ENCODE measurements around the gene NF1.

GRCh38 chr17:31413081-31413799 lies 318.5 kb downstream of the NF1 start:
- TF ChIP-seq CTCF (conservative IDR thresholded peaks at IDR 0.05; ENCODE audit: low read depth, low read length) (no peak), EZH2phosphoT487 (IDR thresholded peaks at IDR 0.05; ENCODE audit: borderline replicate concordance, low read length) (no peak)

Measured in PC-3 (cell line).